ENCODE measurements around the gene HARBI1. TPM values are rescaled to one million over a fixed set of nuclear protein-coding genes. Genes with fewer than 3 reads are reported as not detected.
A peak's percentile ranks its signal among the peaks of the same experiment; 100 is the strongest.

HARBI1 gene
- total RNA-seq, 1 donor from 2014 or later: 5.3 TPM

GRCh38 chr11:46564459-46564858, 52.6 kb downstream of the HARBI1 start:
- no peak overlapping the region for H3K27ac Mint-ChIP-seq
- Histone ChIP-seq H3K27me3 (no peaks in the 10 kb centered on the region), H3K79me2 (ENCODE audit: low read depth) (peaks cover 98% of the 10 kb centered on the region), H3K4me1 (no peaks in the 10 kb centered on the region), H3K9me3 (ENCODE audit: low read depth) (no peaks in the 10 kb centered on the region), H3K4me3 (no peak overlapping the region), H2AFZ (replicated peaks) (no peak overlapping the region), H4K20me1 (ENCODE audit: low read depth) (peaks cover 37% of the 10 kb centered on the region), H3K4me2 (no peak overlapping the region), H3K36me3 (no peaks in the 10 kb centered on the region), H3K27ac (no peak overlapping the region), H3F3A (ENCODE audit: low read depth) (no peaks in the 10 kb centered on the region), H3K9ac (no peak overlapping the region)
- no peak overlapping the region for H3K4me3 Mint-ChIP-seq
- no peak for DNase-seq (ENCODE audit: low spot score)
- no peaks in the 10 kb centered on the region for H3K27me3 Mint-ChIP-seq (ENCODE audit: insufficient read depth, low read depth)
- H3K9me3 Mint-ChIP-seq: no peaks in the 10 kb centered on the region
- no peaks in the 10 kb centered on the region for H3K36me3 Mint-ChIP-seq
- H3K4me1 Mint-ChIP-seq: no peaks in the 10 kb centered on the region
- no peak for TF ChIP-seq CTCF (IDR thresholded peaks at IDR 0.05)
- TF ChIP-seq EZH2phosphoT487 (IDR thresholded peaks at IDR 0.05): no peak
- TF ChIP-seq EZH2 (IDR thresholded peaks at IDR 0.05): no peak

- H3K4me1 Mint-ChIP-seq: no peaks in the 10 kb centered on the region
- no peak overlapping the region for H3K27ac ChIP-seq
- H3K4me1 ChIP-seq: no peaks in the 10 kb centered on the region
- no peaks in the 10 kb centered on the region for H3K36me3 Mint-ChIP-seq
- no peaks in the 10 kb centered on the region for H3K27me3 Mint-ChIP-seq (ENCODE audit: insufficient read depth, low read depth)
- H3K4me3 Mint-ChIP-seq: no peak overlapping the region
- DNase-seq (ENCODE audit: low spot score): no peak
- no peak for TF ChIP-seq CTCF (IDR thresholded peaks at IDR 0.05)
- no peak for TF ChIP-seq EZH2 (IDR thresholded peaks at IDR 0.05)
- TF ChIP-seq EZH2phosphoT487 (IDR thresholded peaks at IDR 0.05): no peak
- no peaks in the 10 kb centered on the region for H3K9me3 ChIP-seq (ENCODE audit: low read depth)
- H3K27me3 ChIP-seq: no peaks in the 10 kb centered on the region
- no peaks in the 10 kb centered on the region for H3K9me3 Mint-ChIP-seq
- no peaks in the 10 kb centered on the region for H3K36me3 ChIP-seq
- H2AFZ ChIP-seq (replicated peaks): no peak overlapping the region
- H3K9ac ChIP-seq: no peak overlapping the region
- H3K27ac Mint-ChIP-seq: no peak overlapping the region
- no peak overlapping the region for H3K4me2 ChIP-seq
- no peaks in the 10 kb centered on the region for H3F3A ChIP-seq (ENCODE audit: low read depth)
- no peak overlapping the region for H3K4me3 ChIP-seq
- peaks cover 41% of the 10 kb centered on the region for H4K20me1 ChIP-seq (ENCODE audit: low read depth)
- H3K79me2 ChIP-seq (ENCODE audit: low read depth): peaks cover 99% of the 10 kb centered on the region
Observed at GRCh38 chr11:46562527-46562926, 54.5 kb downstream of the HARBI1 start.

GRCh38 chr11:46560300-46560991, 56.6 kb downstream of the HARBI1 start:
- no peaks in the 10 kb centered on the region for H3K9me3 ChIP-seq (ENCODE audit: low read depth)
- H3K79me2 ChIP-seq (ENCODE audit: low read depth): peaks cover 99% of the 10 kb centered on the region
- H3K9ac ChIP-seq: no peak overlapping the region
- H3K27me3 Mint-ChIP-seq (ENCODE audit: insufficient read depth, low read depth): no peaks in the 10 kb centered on the region
- no peaks in the 10 kb centered on the region for H3K9me3 Mint-ChIP-seq
- no peak overlapping the region for H2AFZ ChIP-seq (replicated peaks)
- peaks cover 5% of the 10 kb centered on the region for H3K4me1 ChIP-seq
- no peak overlapping the region for H3K27ac Mint-ChIP-seq
- H3K36me3 ChIP-seq: no peaks in the 10 kb centered on the region
- peaks cover 3% of the 10 kb centered on the region for H3F3A ChIP-seq (ENCODE audit: low read depth)
- peaks cover 2% of the 10 kb centered on the region for H3K36me3 Mint-ChIP-seq
- no peak overlapping the region for H3K4me3 Mint-ChIP-seq
- no peak for DNase-seq (ENCODE audit: low spot score)
- no peaks in the 10 kb centered on the region for H3K4me1 Mint-ChIP-seq
- H3K27me3 ChIP-seq: no peaks in the 10 kb centered on the region
- H4K20me1 ChIP-seq (ENCODE audit: low read depth): peaks cover 50% of the 10 kb centered on the region
- TF ChIP-seq EZH2phosphoT487 (IDR thresholded peaks at IDR 0.05) (no peak), CTCF (IDR thresholded peaks at IDR 0.05) (no peak), EZH2 (IDR thresholded peaks at IDR 0.05) (no peak)
- no peak overlapping the region for H3K4me3 ChIP-seq
- peak overlapping the region; percentile 5 for H3K27ac ChIP-seq
- no peak overlapping the region for H3K4me2 ChIP-seq

All from neural progenitor cell (in vitro differentiated cells).